Breast epithelium (tissue), 4 donors: ENCODE results near the gene TP53I11. TPM values are rescaled to one million over a fixed set of nuclear protein-coding genes. Genes with fewer than 3 reads are reported as not detected.

Experiments
- DNase-seq, 2 donors: peaks; one replicate each; pipeline ENCODE4 v3.0.0-alpha.2; 2019; ENCODE audit warnings: low spot score in 2 of 2
- H3K27ac ChIP-seq, 2 donors: fragments of 200-600 bp; sonication (generic) in 1 of 2; one replicate each; pipeline ENCODE4 v1.5.1; 2016 to 2019; ENCODE audit warnings: mild to moderate bottlenecking in 1 of 2
- H3K27me3 ChIP-seq, 2 donors: fragments of 200-600 bp; sonication (generic) in 1 of 2; one replicate each; pipeline versions ENCODE4 v1.5.1 to v1.6.0; 2017 to 2019; ENCODE audit warnings: control low read depth in 1 of 2, mild to moderate bottlenecking in 1 of 2
- H3K36me3 ChIP-seq: fragments of 200-600 bp; one replicate; pipeline ENCODE4 v1.5.1; 2019
- H3K4me1 ChIP-seq, 2 donors: fragments of 200-600 bp; sonication (generic); one replicate each; pipeline ENCODE4 v1.5.1; 2016 to 2019; ENCODE audit warnings: control low read depth in 1 of 2
- H3K4me3 ChIP-seq, 3 donors: fragments of 200-600 bp; sonication (generic); 1 replicate in 2 of 3; 2 replicates in 1 of 3; pipeline ENCODE4 v1.5.1; 2016 to 2019; ENCODE audit warnings: mild to moderate bottlenecking in 3 of 3, moderate library complexity in 2 of 3
- H3K9me3 ChIP-seq, 2 donors: fragments of 200-600 bp; sonication (generic) in 1 of 2; one replicate each; pipeline ENCODE4 v1.5.1; 2016 to 2019; ENCODE audit warnings: control low read depth in 1 of 2
- CTCF ChIP-seq, 3 donors: fragments of 450-650 bp; IDR thresholded peaks; one replicate each; pipeline ENCODE4 v1.5.1; 2016 to 2017; ENCODE audit warnings: antibody characterized with exemption in 3 of 3, mild to moderate bottlenecking in 3 of 3, moderate library complexity in 3 of 3
- POLR2A ChIP-seq: fragments of 450-650 bp; IDR thresholded peaks from one replicate; pipeline ENCODE4 v1.6.1; 2016; ENCODE audit warnings: antibody characterized with exemption, mild to moderate bottlenecking, moderate library complexity
- POLR2AphosphoS5 ChIP-seq, 3 donors: sonication (generic); formaldehyde crosslinking; IDR thresholded peaks; one replicate each; pipeline ENCODE4 v1.6.1; 2017; ENCODE audit warnings: antibody characterized with exemption in 3 of 3
- intact Hi-C: fragments of 100-400 bp; cut with DNase I; formaldehyde crosslinking; loops from one replicate; pipeline ENCODE4 v1.15.1; 2023; ENCODE audit warnings: low total_unique reads
- total RNA-seq, 3 donors: library from RNA; depleted of rRNA; stranded (reverse); fragments of >200 nt; gene quantifications; one replicate each; pipeline ENCODE4 v1.1.0, GENCODE V29; 2016

TP53I11 gene
- total RNA-seq, 3 donors from 2014 or later = 30.7 to 91.1 (median 75.7) TPM

GRCh38 chr11:44983786-44984185, 33.1 kb upstream of the TP53I11 start:
- no peak overlapping the region for H3K4me3 ChIP-seq
- intact Hi-C loops = no loop called here
- no peak overlapping the region for H3K27ac ChIP-seq
- H3K4me1 ChIP-seq = no peaks in the 10 kb centered on the region
- no peaks in the 10 kb centered on the region for H3K36me3 ChIP-seq
- TF ChIP-seq CTCF (IDR thresholded peaks at IDR 0.05) = no peak
- TF ChIP-seq POLR2A = no peak
- no peak for TF ChIP-seq POLR2AphosphoS5 (IDR thresholded peaks at IDR 0.05)
- DNase-seq = peak in 1 of 2 donors; percentile 12
- H3K9me3 ChIP-seq = no peaks in the 10 kb centered on the region
- no peaks in the 10 kb centered on the region for H3K27me3 ChIP-seq

DNA sequence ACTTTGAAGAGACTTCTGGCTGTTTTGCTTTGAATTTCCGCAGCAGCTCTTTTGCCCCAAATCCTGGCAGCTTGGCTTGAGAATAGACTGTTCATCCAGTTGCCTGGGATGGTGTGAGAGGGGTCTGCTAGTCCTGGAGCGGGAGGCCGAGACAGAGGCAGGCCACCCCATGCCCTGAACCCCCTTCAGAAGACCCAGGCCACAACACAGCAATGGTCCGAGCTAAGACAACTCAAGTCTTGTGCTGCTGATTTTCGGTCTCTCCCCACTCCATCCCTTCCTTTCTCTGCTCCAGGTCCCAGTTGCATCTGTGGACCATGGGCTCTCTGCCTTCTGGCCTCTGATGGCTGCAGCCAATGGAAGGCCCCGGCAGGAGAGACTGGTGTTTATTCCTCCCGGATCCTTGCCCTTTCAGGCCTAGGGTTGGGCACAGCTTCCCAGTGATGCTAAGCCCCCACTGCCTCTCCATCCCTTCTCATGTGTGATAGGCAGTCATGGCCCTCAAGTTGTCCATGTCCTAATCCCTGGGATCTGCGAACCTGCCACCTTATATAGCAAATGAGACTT, 31.9 kb upstream of the TP53I11 start:
- Histone ChIP-seq H3K27me3 (no peaks in the 10 kb centered on the region), H3K4me1 (peaks cover 0 to 6% of the 10 kb centered on the region in 2 donors), H3K36me3 (no peaks in the 10 kb centered on the region), H3K4me3 (no peak overlapping the region), H3K9me3 (no peaks in the 10 kb centered on the region), H3K27ac (no peak overlapping the region)
- no peak for TF ChIP-seq CTCF (IDR thresholded peaks at IDR 0.05)
- no peak for TF ChIP-seq POLR2A
- TF ChIP-seq POLR2AphosphoS5 (IDR thresholded peaks at IDR 0.05) = no peak
- DNase-seq = peak in 1 of 2 donors; percentile 14
- intact Hi-C loops = no loop called here

DNA sequence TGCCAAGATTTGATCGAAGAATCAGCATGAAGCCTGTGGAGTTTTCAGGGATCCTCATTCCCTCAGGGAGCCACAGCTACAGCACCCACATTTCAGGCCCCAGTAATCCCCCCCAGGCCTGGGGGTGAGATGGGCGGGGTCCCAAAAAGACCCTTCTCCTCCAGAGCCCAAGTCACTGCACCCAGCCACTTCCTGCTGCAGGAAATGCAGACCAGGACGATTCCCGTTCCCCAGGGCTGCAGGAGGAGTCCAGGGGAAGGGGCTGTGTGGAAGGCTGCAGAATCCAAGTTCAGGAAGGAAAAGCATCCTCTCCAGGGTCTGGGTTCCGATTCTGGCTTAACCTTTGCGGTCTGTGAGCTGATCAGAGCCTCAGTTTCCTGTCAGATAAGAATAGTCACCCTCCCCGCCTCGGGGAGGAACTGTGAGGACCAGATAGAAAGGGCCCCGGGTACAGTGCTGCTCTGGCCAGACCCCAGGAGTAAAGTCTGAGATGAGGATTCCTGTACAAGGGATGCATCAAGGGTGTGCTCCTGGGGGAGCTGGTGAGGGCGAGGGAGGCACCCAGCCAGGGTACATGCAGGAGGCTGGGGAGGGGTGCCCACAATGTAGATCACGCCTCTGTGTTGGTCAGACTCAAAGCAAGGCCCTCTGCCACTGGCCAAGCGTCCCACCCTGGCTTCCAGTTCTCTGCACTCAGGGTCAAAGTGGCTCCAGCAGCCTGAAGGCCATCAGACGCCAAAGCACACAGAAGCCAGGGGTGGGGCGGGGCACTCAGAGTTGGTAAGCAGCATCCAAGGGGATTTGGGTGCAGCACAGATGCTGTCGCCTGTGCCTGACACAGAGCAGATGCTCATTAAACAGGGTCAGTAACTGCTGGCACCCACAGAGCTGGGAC, 30.1 kb upstream of the TP53I11 start:
- no peaks in the 10 kb centered on the region for H3K9me3 ChIP-seq
- peak overlapping the region; percentile 91 for H3K27ac ChIP-seq
- TF ChIP-seq POLR2A (no peak), POLR2AphosphoS5 (IDR thresholded peaks at IDR 0.05) (no peak), CTCF (IDR thresholded peaks at IDR 0.05) (no peak)
- no peak overlapping the region for H3K4me3 ChIP-seq
- no peaks in the 10 kb centered on the region for H3K36me3 ChIP-seq
- no peaks in the 10 kb centered on the region for H3K27me3 ChIP-seq
- H3K4me1 ChIP-seq = peaks cover 0 to 6% of the 10 kb centered on the region in 2 donors
- DNase-seq = no peak
- intact Hi-C loops = no loop called here

- DNase-seq = peak; percentile 87 to 91
- intact Hi-C loops = no loop called here
- TF ChIP-seq POLR2A = no peak
- TF ChIP-seq POLR2AphosphoS5 (IDR thresholded peaks at IDR 0.05) = peak in 2 of 3 donors; percentile 17 to 60
- no peak for TF ChIP-seq CTCF (IDR thresholded peaks at IDR 0.05)
- Histone ChIP-seq H3K36me3 (no peaks in the 10 kb centered on the region), H3K4me3 (peak overlapping the region in 1 of 3 donors; percentile 20), H3K27me3 (no peaks in the 10 kb centered on the region), H3K27ac (peak overlapping the region; percentile 91), H3K4me1 (peaks cover 0 to 6% of the 10 kb centered on the region in 2 donors), H3K9me3 (no peaks in the 10 kb centered on the region)
These were observed 29.1 kb upstream of the TP53I11 start for GRCh38 chr11:44979543-44980399.
